Natural killer cell (primary cell): ENCODE results near the gene SLC26A8. TPM values are rescaled to one million over a fixed set of nuclear protein-coding genes. Genes with fewer than 3 reads are reported as not detected.

Experiments used
- ATAC-seq, 3 donors: fragments of 150-1000 bp in 2 of 3; fragments of 200-7000 bp in 1 of 3; cut with Tn5 transposase; 1 replicate in 1 of 3; 2 replicates in 2 of 3; pipeline ENCODE4 v1.10.0; 2021; ENCODE audit warnings: mild to moderate bottlenecking in 2 of 3, moderate library complexity in 2 of 3
- DNase-seq, 2 donors: peaks; one replicate each; pipeline versions ENCODE4 v3.0.0 to v3.0.0-alpha.2; 2013 to 2021; ENCODE audit warnings: mixed read lengths in 1 of 2
- H3K27ac ChIP-seq: one replicate; pipeline ENCODE4 v1.5.1; 2013; ENCODE audit warnings: mild to moderate bottlenecking, low read length
- H3K27me3 ChIP-seq: one replicate; pipeline ENCODE4 v1.6.1; 2013; ENCODE audit warnings: low read length; ENCODE audit not compliant: control insufficient read depth, insufficient read depth
- H3K36me3 ChIP-seq: one replicate; pipeline ENCODE4 v1.6.1; 2013; ENCODE audit warnings: low read length; ENCODE audit not compliant: control insufficient read depth, insufficient read depth
- H3K4me1 ChIP-seq: one replicate; pipeline ENCODE4 v1.6.1; 2013; ENCODE audit warnings: low read length; ENCODE audit not compliant: control insufficient read depth, insufficient read depth
- H3K4me3 ChIP-seq: one replicate; pipeline ENCODE4 v1.5.1; 2013; ENCODE audit warnings: low read length
- H3K9me3 ChIP-seq: one replicate; pipeline ENCODE4 v1.6.1; 2013; ENCODE audit warnings: low read length; ENCODE audit not compliant: control insufficient read depth, insufficient read depth
- H3K27ac Mint-ChIP-seq, 2 donors: one replicate each; pipeline ENCODE4 v1.8.0; 2022; ENCODE audit warnings: mild to moderate bottlenecking in 2 of 2, mixed read lengths in 2 of 2, moderate library complexity in 1 of 2
- H3K27me3 Mint-ChIP-seq, 2 donors: one replicate each; pipeline ENCODE4 v1.8.0; 2022; ENCODE audit warnings: low read depth in 2 of 2, mixed read lengths in 2 of 2
- H3K36me3 Mint-ChIP-seq: one replicate; pipeline ENCODE4 v1.8.0; 2022; ENCODE audit warnings: mixed read lengths
- H3K4me1 Mint-ChIP-seq, 2 donors: one replicate each; pipeline ENCODE4 v1.8.0; 2022; ENCODE audit warnings: mixed read lengths in 2 of 2
- H3K4me3 Mint-ChIP-seq: one replicate; pipeline ENCODE4 v1.8.0; 2022; ENCODE audit warnings: mild to moderate bottlenecking, moderate library complexity, mixed read lengths
- H3K9me3 Mint-ChIP-seq, 2 donors: one replicate each; pipeline ENCODE4 v1.8.0; 2022; ENCODE audit warnings: mixed read lengths in 2 of 2
- WGBS: methylation state at CpG from one replicate; pipeline ENCODE4 v1.1.7; 2013; ENCODE audit warnings: missing lambda C conversion rate; ENCODE audit not compliant: insufficient coverage; 5-methylcytosine and 5-hydroxymethylcytosine counted together
- intact Hi-C: fragments of 100-400 bp; cut with micrococcal nuclease; formaldehyde crosslinking; loops from one replicate; pipeline ENCODE4 v1.14.2; 2022
- total RNA-seq, 4 donors: library from RNA; stranded (reverse); fragments of 120-200 nt in 1 of 4; gene quantifications; one replicate each; pipeline versions ENCODE4 v1.2.3 to v1.2.4, GENCODE V29; 2013 to 2022
- TF ChIP-seq, protein P1 (sequence below): fragments of 200-600 bp; IDR thresholded peaks from one replicate; pipeline ENCODE4 v1.8.0; 2022; ENCODE audit warnings: antibody characterized with exemption

SLC26A8 gene
- total RNA-seq, 3 donors from 2014 or later (not counting 1 experiment from before 2014, with no cell fraction given), result 0.93 TPM; not detected in 2

DNA sequence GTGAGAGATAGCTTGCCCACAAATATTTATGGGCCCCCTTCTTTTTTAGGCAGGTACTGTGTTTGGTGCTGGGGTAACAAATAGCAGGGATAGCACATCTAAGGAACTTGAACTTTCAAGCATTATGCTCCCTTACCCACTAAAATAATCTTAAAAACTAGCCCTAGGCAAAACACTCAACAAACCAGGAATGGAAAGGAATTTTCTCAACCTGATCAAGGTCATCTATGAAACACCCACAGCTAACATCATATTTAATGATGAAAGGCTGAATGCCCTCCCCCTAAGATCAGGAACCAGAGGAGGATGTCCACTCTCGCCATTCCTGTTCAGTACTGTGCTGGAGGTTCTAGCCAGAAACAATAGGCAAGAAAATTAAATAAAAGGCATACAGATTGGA is 94.8 kb downstream of the SLC26A8 start:
- no peak overlapping the region for H3K4me3 Mint-ChIP-seq
- peaks cover 0 to 4% of the 10 kb centered on the region in 2 donors for H3K27me3 Mint-ChIP-seq
- TF ChIP-seq, protein P1, sequence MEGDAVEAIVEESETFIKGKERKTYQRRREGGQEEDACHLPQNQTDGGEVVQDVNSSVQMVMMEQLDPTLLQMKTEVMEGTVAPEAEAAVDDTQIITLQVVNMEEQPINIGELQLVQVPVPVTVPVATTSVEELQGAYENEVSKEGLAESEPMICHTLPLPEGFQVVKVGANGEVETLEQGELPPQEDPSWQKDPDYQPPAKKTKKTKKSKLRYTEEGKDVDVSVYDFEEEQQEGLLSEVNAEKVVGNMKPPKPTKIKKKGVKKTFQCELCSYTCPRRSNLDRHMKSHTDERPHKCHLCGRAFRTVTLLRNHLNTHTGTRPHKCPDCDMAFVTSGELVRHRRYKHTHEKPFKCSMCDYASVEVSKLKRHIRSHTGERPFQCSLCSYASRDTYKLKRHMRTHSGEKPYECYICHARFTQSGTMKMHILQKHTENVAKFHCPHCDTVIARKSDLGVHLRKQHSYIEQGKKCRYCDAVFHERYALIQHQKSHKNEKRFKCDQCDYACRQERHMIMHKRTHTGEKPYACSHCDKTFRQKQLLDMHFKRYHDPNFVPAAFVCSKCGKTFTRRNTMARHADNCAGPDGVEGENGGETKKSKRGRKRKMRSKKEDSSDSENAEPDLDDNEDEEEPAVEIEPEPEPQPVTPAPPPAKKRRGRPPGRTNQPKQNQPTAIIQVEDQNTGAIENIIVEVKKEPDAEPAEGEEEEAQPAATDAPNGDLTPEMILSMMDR, result no peak
- Histone ChIP-seq H3K27me3 (no peaks in the 10 kb centered on the region), H3K36me3 (no peaks in the 10 kb centered on the region), H3K27ac (no peak overlapping the region), H3K4me3 (no peak overlapping the region), H3K9me3 (no peaks in the 10 kb centered on the region), H3K4me1 (no peaks in the 10 kb centered on the region)
- H3K36me3 Mint-ChIP-seq, result no peaks in the 10 kb centered on the region
- ATAC-seq (no peak), DNase-seq (no peak)
- intact Hi-C loops, result no loop called here
- no peak overlapping the region for H3K27ac Mint-ChIP-seq
- no peaks in the 10 kb centered on the region for H3K9me3 Mint-ChIP-seq
- H3K4me1 Mint-ChIP-seq, result peaks cover 0 to 6% of the 10 kb centered on the region in 2 donors
- WGBS, result 100% methylated on average over 1 of the region's 1 CpG

DNA sequence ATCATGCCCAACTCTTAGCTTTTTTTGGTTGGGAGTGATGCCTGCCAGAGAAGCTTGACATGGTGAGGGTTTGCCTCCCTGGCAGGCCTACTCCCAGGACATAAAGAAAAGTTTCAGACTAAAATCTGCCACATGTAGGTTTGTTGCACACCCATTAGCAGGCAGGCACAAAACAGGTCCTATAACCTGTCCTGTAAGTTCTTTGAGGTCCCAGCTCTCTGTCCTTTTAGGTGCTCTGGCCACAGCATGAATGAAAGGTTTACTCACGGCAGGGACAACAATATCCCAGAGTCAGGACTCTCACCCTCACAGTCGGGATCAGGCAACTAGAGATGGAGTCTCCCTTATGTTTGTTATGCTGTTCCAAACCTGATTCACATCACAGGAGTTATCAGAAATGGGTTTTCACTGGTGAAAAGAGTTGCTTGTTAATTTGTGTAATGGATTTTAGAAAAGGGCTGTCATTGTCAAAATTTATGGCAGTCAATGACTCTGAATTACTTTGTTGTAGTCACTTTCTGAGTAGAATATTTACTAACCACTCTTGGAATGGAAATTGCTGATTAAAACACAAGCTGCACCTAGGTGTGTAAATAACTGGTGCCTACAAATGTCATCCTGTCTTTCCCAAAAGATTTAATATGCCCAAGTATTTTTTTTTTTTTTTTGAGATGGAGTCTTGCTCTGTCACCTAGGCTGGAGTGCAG is 97.8 kb downstream of the SLC26A8 start:
- WGBS, result 100% methylated on average over 2 of the region's 2 CpGs
- Mint-ChIP-seq H3K27ac (no peak overlapping the region), H3K9me3 (no peaks in the 10 kb centered on the region), H3K36me3 (no peaks in the 10 kb centered on the region), H3K4me1 (peaks cover 5 to 8% of the 10 kb centered on the region in 2 donors), H3K27me3 (no peaks in the 10 kb centered on the region), H3K4me3 (no peak overlapping the region)
- TF ChIP-seq, protein P1, result no peak
- intact Hi-C loops, result no loop called here
- H3K4me3 ChIP-seq, result no peak overlapping the region
- no peaks in the 10 kb centered on the region for H3K36me3 ChIP-seq
- no peak overlapping the region for H3K27ac ChIP-seq
- ATAC-seq (no peak), DNase-seq (no peak)
- no peaks in the 10 kb centered on the region for H3K27me3 ChIP-seq
- H3K9me3 ChIP-seq, result no peaks in the 10 kb centered on the region
- no peaks in the 10 kb centered on the region for H3K4me1 ChIP-seq

DNA sequence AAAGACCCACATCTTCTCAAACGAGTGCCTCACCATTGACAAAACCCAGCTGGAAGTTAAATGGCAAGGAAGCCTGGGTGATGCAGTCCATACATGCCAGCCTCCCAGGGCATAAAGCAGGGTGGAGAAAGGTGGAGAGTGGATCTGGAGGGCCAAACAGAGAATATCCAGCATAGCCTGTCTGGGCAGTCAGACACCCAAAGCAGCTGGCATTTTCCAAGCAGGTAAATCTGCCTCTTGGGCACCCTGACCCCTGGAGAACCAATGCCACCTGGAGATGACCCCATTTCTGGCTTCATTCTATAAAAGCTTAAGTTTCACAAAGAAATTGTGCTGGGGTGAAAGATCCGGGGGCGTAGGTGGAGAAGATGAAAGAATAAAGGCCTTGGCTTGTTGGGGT is 98.5 kb downstream of the SLC26A8 start:
- TF ChIP-seq, protein P1, result no peak
- Mint-ChIP-seq H3K27ac (no peak overlapping the region), H3K27me3 (no peaks in the 10 kb centered on the region), H3K4me3 (no peak overlapping the region), H3K9me3 (no peaks in the 10 kb centered on the region), H3K36me3 (no peaks in the 10 kb centered on the region), H3K4me1 (peaks cover 11 to 14% of the 10 kb centered on the region in 2 donors)
- DNase-seq (no peak), ATAC-seq (no peak)
- no peaks in the 10 kb centered on the region for H3K27me3 ChIP-seq
- H3K4me1 ChIP-seq, result peaks cover 2% of the 10 kb centered on the region
- H3K27ac ChIP-seq, result no peak overlapping the region
- H3K4me3 ChIP-seq, result no peak overlapping the region
- WGBS, result 96% methylated on average over 3 of the region's 3 CpGs
- H3K36me3 ChIP-seq, result no peaks in the 10 kb centered on the region
- intact Hi-C loops, result no loop called here
- no peaks in the 10 kb centered on the region for H3K9me3 ChIP-seq

DNA sequence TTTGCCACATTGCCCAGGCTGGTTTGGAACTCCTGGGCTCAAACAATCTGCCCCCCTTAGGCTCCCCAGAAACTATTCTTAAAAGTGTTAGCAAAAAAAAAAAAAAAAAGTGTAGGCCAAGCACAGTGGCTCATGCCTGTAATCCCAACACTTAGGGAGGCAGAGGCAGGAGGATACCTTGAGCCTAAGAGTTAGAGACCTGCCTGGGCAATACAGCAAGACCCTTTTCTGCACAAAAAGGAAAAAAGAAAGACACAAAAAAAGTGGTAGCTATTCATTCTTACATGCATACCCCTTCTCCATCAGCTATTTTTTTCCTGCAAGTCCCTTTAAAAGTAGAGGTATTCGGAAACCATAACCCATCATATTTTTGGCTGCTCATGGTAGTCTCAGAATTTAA is 100.3 kb downstream of the SLC26A8 start:
- no peak for ATAC-seq

More for the DNA sequence above, 100.3 kb downstream of the SLC26A8 start:
- H3K4me1 Mint-ChIP-seq, result peaks cover 24 to 26% of the 10 kb centered on the region in 2 donors
- H3K36me3 Mint-ChIP-seq, result no peaks in the 10 kb centered on the region
- Histone ChIP-seq H3K9me3 (no peaks in the 10 kb centered on the region), H3K27ac (no peak overlapping the region), H3K4me3 (no peak overlapping the region), H3K36me3 (no peaks in the 10 kb centered on the region), H3K4me1 (peaks cover 10% of the 10 kb centered on the region), H3K27me3 (no peaks in the 10 kb centered on the region)
- DNase-seq, result no peak
- no peak overlapping the region for H3K4me3 Mint-ChIP-seq
- H3K27ac Mint-ChIP-seq, result no peak overlapping the region
- no peaks in the 10 kb centered on the region for H3K9me3 Mint-ChIP-seq
- intact Hi-C loops, result no loop called here
- WGBS, result 100% methylated on average over 1 of the region's 1 CpG
- H3K27me3 Mint-ChIP-seq, result no peaks in the 10 kb centered on the region
- TF ChIP-seq, protein P1, result no peak
